NCI-H1105 treated with DMSO at 0.1 percent for 48 hours (cell line): ENCODE measurements around the gene EGLN1.
"Not testable (repeated sequence)": the region's sequence is repeated elsewhere in the genome, so short reads cannot be mapped to it uniquely, and the experiment has no call there.

Experiments used
- DNase-seq: peaks from one replicate; lab custom pipeline; 2025; lab: John Stamatoyannopoulos, UW

Gene EGLN1

GRCh38 chr1:231357831-231358354 lies 64.2 kb downstream of the EGLN1 start:
- peak; percentile 50 for DNase-seq

GRCh38 chr1:231357187-231357772 lies 64.8 kb downstream of the EGLN1 start:
- DNase-seq = no peak

DNA sequence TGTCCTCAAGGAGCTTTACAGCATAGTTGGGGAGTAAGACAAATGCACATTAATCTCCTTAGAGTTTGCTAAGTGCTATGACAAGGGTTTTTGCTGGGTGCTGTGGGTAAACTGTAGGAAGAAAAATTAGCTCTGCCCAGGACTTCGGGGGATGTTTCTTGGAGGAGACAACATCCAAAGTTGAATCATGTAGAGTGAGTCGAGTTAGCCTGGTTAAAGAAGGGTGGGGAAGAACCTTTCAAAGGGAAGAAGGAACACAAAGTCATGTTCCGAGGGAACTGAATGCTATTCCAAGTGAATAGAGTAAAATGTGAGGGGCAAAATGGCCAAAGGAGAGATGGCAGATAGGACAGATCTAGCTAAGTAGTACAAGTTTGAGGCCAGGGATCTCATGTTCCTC lies 66.9 kb downstream of the EGLN1 start:
- DNase-seq = no peak

- no peak for DNase-seq
Observed at GRCh38 chr1:231354330-231355020, 67.6 kb downstream of the EGLN1 start.

DNA sequence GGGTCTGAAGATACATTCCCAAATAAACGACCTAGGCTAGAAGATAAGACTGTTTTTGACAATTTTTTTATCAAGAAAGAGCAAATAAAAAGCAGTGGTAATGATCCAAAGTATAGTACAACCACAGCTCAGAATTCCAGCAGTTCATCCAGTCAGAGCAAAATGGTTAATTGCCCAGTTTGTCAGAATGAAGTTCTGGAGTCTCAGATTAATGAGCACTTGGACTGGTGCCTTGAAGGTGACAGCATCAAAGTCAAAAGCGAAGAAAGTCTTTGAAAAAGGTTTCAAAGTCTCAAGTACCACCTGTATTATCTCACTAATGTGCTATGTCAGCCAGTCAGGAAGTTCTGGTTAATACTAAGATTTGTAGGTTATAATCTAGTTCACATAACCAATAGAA lies 69.0 kb downstream of the EGLN1 start:
- no peak for DNase-seq

DNA sequence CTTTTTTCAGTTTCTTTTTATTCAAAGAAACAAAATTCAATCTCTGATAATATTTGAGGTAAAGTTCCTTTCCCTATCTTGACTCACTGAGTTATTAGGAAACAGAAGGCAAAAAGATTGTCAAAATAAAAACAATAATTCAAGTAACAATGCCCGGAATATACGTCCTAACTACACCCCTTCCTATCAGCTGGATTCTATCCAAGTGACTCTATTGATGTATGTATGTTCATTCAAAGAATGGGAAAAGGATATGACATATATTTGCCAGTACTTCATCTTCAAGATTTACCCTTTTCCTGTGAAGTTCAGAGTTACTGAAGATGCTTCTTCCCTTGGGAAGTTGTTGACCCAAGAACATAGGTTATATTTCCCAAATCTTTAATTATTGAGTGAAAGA lies 70.3 kb downstream of the EGLN1 start:
- no peak for DNase-seq

- not testable (repeated sequence) for DNase-seq
Observed at GRCh38 chr1:231348856-231349255, 73.2 kb downstream of the EGLN1 start.

GRCh38 chr1:231348442-231348841 lies 73.6 kb downstream of the EGLN1 start:
- DNase-seq = no peak

DNA sequence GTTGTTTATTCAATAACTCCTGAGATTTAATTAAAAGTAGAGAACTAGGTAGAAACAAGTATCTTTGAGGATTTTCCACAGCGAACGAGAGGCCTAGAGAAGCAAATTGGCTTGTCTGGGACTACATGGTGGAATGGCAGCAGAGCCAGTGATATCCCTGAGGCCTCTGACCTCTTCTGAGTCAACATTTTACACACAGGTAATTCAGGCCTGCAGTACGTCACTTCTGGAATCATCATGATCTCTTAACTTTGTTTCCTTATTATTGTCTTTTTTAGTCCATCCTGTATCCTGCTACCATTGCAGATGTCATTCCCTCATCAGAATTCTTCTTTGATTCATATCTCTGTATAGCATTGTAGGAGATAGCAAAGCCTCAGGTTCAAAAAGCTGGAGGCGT lies 74.1 kb downstream of the EGLN1 start:
- DNase-seq = no peak

GRCh38 chr1:231340328-231341013 lies 81.6 kb downstream of the EGLN1 start:
- no peak for DNase-seq

GRCh38 chr1:231338270-231339128 lies 83.6 kb downstream of the EGLN1 start, which contains the start of gene SPRTN:
TSS of gene SPRTN (plus strand) at chr1:231338293. CDS start at chr1:231338384, 91 bp downstream.
- no peak for DNase-seq

DNA sequence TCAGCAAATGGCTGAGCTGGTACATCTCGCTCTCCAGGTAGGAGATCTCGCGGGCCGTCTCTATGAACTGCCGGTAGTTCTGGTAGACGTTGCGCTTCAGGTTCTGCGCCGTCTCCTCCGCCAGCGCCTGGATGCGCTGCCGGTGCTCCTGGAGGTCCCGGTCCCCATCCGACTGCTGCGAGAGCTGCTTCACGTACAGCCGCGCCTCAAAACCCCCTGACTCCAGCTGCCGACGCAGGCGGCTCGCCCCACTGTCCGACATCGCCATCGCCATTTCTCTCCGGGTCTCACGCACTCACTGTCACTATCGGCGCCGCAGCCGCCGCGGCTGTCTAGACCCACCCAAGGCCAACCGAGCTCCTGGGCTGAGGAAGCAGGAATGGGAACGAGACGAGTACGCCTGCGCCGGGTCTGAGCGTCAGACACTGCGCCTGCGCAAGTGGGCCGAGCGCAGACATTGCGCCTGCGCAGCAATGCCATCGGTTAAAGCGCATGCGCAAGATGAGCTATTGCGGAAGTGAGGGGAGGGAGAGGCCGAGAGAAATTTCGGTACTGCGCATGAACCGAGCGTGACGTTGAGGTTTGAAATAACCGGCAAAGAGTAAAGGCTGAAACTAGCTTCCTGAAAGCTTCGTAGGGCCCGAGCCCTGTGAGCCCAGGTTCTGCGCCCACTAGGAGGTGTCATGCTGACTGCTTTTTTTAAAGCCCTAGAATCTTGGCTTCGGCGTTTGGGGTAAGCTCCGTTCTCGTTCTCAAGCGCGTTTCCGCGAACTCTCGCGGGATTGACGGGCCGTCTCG lies 84.4 kb downstream of the EGLN1 start, which contains the start of gene EXOC8:
EXOC8 (minus strand) TSS at position 381 of the 798 bp plus-strand sequence; CDS start at position 274, 107 bp downstream.
- peak; percentile 86 for DNase-seq

GRCh38 chr1:231337043-231337471 lies 85.0 kb downstream of the EGLN1 start:
- DNase-seq = no peak

GRCh38 chr1:231335663-231336602 lies 86.2 kb downstream of the EGLN1 start:
- DNase-seq = peak; percentile 21

DNA sequence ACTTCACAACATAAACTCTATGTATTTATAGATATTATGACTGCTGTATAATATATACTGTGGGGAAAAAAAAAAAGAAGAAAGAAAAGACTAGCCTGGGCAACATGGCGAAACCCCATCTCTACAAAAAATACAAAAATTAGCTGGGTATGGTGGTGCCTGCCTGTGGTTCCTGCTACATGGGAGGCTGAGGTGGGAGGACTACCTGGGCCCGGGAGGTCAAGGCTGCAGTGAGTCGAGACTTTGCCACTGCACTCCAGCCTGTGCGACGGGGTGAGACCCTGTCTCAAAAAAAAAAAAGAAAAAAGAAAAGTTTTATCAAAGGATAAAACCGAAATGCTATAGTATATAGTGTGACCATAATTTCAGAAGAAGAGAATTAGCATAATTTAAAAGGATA lies 87.1 kb downstream of the EGLN1 start:
- no peak for DNase-seq

DNA sequence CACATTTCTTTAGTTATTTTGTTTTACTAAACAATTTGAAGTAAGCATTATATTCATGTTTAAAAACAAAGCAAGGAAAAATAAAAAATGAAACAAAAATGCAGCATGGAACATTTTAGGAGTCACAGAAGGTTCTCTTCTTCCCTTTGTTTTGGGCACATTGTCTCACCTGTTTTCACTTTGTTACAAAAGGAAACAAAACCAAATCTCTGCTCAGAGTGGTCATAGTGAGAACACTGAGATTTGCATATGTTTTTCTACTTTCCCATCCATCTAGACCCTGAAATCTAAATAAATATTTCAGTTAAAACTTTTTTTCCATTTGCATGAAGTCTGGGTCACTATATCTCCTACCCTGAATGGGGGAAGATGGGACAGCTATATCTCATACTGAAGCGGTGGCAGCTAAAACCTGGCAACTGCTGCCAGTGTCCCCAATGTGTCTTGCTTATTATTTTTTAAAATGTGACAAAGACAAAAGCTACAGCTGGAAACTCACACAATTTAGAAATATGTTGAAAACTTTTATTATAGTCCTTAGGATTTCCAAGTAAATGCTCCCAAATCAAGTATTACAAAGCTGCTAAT lies 87.9 kb downstream of the EGLN1 start:
- no peak for DNase-seq

- no peak for DNase-seq
Observed at GRCh38 chr1:231332761-231333160, 89.3 kb downstream of the EGLN1 start.

- DNase-seq = no peak
Observed at GRCh38 chr1:231329483-231329882, 92.6 kb downstream of the EGLN1 start.

DNA sequence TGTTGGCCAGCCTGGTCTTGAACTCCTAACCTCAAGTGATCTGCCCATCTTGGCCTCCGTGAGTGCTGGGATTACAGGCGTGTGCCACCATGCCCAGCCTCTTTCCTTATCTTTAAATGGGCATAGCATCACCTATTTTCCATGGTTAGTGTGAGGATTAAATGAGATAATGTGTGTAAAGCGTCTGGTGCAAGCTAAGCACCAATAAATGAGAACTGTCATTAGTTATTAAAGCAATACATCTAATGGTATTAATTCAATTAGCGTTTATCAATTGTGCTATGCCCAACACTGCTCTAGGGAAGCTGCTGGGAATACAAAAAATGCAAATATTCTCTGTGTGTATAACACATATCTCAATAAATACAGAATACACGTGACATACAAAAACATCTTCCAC lies 94.5 kb downstream of the EGLN1 start:
- no peak for DNase-seq
